Adrenal gland (tissue), 12 donors: Measurements from ENCODE around the gene TMEM243. TPM values are rescaled to one million over a fixed set of nuclear protein-coding genes. Genes with fewer than 3 reads are reported as not detected.

Source experiments
- DNase-seq, 7 donors: peaks; one replicate each; pipeline ENCODE4 v3.0.0-alpha.2; 2019 to 2020
- H3K27ac ChIP-seq, 5 donors: fragments of 200-600 bp; sonication (generic) in 4 of 5; 1 replicate in 3 of 5; 2 replicates in 2 of 5; pipeline versions ENCODE4 v1.5.1 to v1.8.0; 2016 to 2020; ENCODE audit warnings: mild to moderate bottlenecking in 1 of 5
- H3K27me3 ChIP-seq: fragments of 200-600 bp; 2 replicates; pipeline ENCODE4 v1.8.0; 2021
- H3K36me3 ChIP-seq, 2 donors: fragments of 200-600 bp; replicated peaks in 1 of 2; 1 replicate in 1 of 2; 2 replicates in 1 of 2; pipeline versions ENCODE4 v1.5.1 to v1.8.0; 2018 to 2022
- H3K4me1 ChIP-seq, 2 donors: fragments of 200-600 bp; replicated peaks in 1 of 2; 1 replicate in 1 of 2; 2 replicates in 1 of 2; pipeline versions ENCODE4 v1.5.1 to v1.8.0; 2018 to 2021
- H3K4me3 ChIP-seq, 4 donors: fragments of 200-600 bp; sonication (generic) in 3 of 4; one replicate each; pipeline ENCODE4 v1.5.1; 2016 to 2018
- H3K9me3 ChIP-seq, 3 donors: fragments of 200-600 bp; sonication (generic) in 1 of 3; replicated peaks in 1 of 3; 1 replicate in 2 of 3; 2 replicates in 1 of 3; pipeline versions ENCODE4 v1.5.1 to v1.8.0; 2016 to 2021
- CTCF ChIP-seq, 6 experiments: fragments of 450-650 bp in 4 of 6; fragments of 200-600 bp in 2 of 6; sonication (generic) in 1 of 6; IDR thresholded peaks; 1 replicate in 5 of 6; 2 replicates in 1 of 6; pipeline versions ENCODE4 v1.5.1 to v1.8.0; 2016 to 2021; ENCODE audit warnings: antibody characterized with exemption in 6 of 6, mild to moderate bottlenecking in 2 of 6, moderate library complexity in 1 of 6
- POLR2A ChIP-seq, 2 donors: fragments of 450-650 bp; IDR thresholded peaks; one replicate each; pipeline ENCODE4 v1.6.1; 2017; ENCODE audit warnings: antibody characterized with exemption in 2 of 2, mild to moderate bottlenecking in 2 of 2, moderate library complexity in 1 of 2
- WGBS, 4 donors: extraction: QIAGEN DNeasy Blood & Tissue Kit in 2 of 4; methylation state at CpG; one replicate each; pipeline versions ENCODE4 v1.1.5 to v1.1.7; 2013 to 2017; 5-methylcytosine and 5-hydroxymethylcytosine counted together
- intact Hi-C, 2 donors: fragments of 100-400 bp; cut with DNase I; formaldehyde crosslinking; loops; one replicate each; pipeline versions ENCODE4 v1.14.1 to v1.15.0; 2022 to 2023
- polyA plus RNA-seq, 3 donors: library from polyadenylated mRNA; stranded (reverse); fragments of 200-250 nt in 2 of 3; fragments of 350-450 nt in 1 of 3; fragmentation: Illumina TruSeq in 1 of 3; extraction: RNeasy Lipid Tissue Mini Kit (QIAGEN cat#74804) in 1 of 3; gene quantifications; one replicate each; pipeline ENCODE4 v1.2.3, GENCODE V29; 2013 to 2014
- total RNA-seq, 9 donors: library from RNA; depleted of rRNA in 4 of 9; stranded (reverse); fragments of >200 nt in 4 of 9; fragments of 120-200 nt in 1 of 9; fragmentation: NEBNext Ultra II Directional in 1 of 9; extraction: Animal tissue kit (Norgen Biotek cat#: 25700) in 1 of 9; gene quantifications; one replicate each; pipeline versions ENCODE4 v1.1.0 to v1.2.4, GENCODE V29; 2013 to 2023
- donor health status: healthy with polysubstance abuse.
- donor health status: Bipolar disorder and iron deficiency.
- donor health status: DM: yes; HTN: yes; CAD: no.
- donor health status: DM: no; HTN: no; CAD: no.
- donor health status: DM: no; HTN: no; CAD: no.
- donor health status: DM: yes; HTN: yes; CAD: no.

Gene TMEM243
- total and polyA plus RNA-seq, 12 donors = 13.7 to 63.4 (median 20.8) TPM

- H3K27me3 ChIP-seq = no peaks in the 10 kb centered on the region
- H3K9me3 ChIP-seq = peaks cover 0 to 16% (median 0%) of the 10 kb centered on the region in 3 donors
- DNase-seq = no peak
- 89 to 94% (median 90%) methylated on average over 1 of the region's 1 CpG for WGBS, 4 donors
- no peak for TF ChIP-seq CTCF (IDR thresholded peaks at IDR 0.05)
- no peak for TF ChIP-seq POLR2A (IDR thresholded peaks at IDR 0.05)
- peaks cover 0 to 10% of the 10 kb centered on the region in 2 donors for H3K36me3 ChIP-seq
- no peaks in the 10 kb centered on the region for H3K4me1 ChIP-seq
- H3K27ac ChIP-seq = no peak overlapping the region
- H3K4me3 ChIP-seq = no peak overlapping the region
- intact Hi-C loops = no loop called here
Observed at GRCh38 chr7:87202208-87202607, 17.3 kb downstream of the TMEM243 start.

DNA sequence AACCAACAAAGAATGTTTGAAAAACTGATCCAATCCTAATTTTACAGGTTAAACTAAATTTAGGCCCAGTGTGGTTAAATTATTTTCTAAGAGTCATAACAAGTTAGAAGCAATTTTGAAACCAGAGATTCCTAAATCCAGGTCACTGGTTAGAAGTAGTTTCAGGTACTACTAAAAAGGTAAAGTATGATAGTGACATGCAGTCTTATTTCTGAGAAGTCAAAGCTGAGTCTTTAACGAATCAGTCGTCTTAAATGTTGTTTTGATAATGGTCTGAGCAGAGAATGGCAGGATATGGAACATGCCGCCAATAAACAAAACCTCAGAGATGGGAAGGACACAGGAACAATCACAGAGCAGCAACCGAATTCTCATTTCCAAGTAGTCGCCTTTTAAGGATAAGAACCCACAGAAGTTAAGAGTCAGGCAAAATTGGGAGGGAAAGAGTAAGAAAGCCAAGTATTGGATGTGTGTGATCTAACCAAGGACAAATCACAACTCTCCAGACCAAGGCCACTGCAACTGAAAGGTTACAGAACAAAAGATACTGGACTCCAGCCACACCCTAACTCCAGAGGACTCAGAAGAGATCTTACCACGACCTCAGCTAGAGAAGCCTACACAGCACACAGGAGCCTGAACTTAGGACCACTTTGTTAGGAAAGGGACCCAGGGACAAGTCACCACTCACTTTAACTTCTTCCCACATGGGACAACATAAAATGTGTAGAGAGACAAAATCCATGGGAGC, 19.7 kb downstream of the TMEM243 start:
- peak in 2 of 7 donors; percentile 21 to 27 for DNase-seq
- no peaks in the 10 kb centered on the region for H3K4me1 ChIP-seq
- peaks cover 0 to 33% of the 10 kb centered on the region in 2 donors for H3K36me3 ChIP-seq
- no peak overlapping the region for H3K4me3 ChIP-seq
- H3K9me3 ChIP-seq = peaks cover 0 to 6% (median 0%) of the 10 kb centered on the region in 3 donors
- TF ChIP-seq POLR2A (IDR thresholded peaks at IDR 0.05) = no peak
- intact Hi-C loops = no loop called here
- no peaks in the 10 kb centered on the region for H3K27me3 ChIP-seq
- no peak overlapping the region for H3K27ac ChIP-seq
- 74 to 80% (median 76%) methylated on average over 6 of the region's 6 CpGs for WGBS, 4 donors

DNA sequence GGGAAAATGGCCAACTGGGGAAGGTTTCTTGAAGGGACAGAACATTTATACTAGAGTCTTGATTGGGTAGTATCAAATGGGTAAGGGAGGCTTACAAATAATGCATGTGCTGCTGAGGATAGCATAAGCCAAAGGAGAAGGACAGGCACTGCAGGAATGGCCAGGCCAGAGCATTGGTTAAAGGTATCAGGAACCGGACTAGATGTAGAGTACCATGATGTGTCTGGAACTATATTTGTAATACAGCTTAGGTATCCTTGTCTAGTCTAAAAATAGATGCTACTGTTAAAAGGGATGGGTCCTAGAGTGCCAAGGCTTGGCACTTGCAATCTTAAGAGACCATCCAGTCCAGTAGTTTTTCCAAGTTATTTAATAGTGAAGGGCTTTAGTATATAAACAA, 20.3 kb downstream of the TMEM243 start:
- Histone ChIP-seq H3K36me3 (peaks cover 0 to 39% of the 10 kb centered on the region in 2 donors), H3K9me3 (no peaks in the 10 kb centered on the region), H3K4me1 (no peaks in the 10 kb centered on the region), H3K27ac (no peak overlapping the region), H3K4me3 (no peak overlapping the region), H3K27me3 (no peaks in the 10 kb centered on the region)
- 82 to 100% (median 97%) methylated on average over 1 of the region's 1 CpG for WGBS, 4 donors
- no peak for DNase-seq
- TF ChIP-seq CTCF (IDR thresholded peaks at IDR 0.05) (no peak), POLR2A (IDR thresholded peaks at IDR 0.05) (no peak)
- intact Hi-C loops = no loop called here

GRCh38 chr7:87193912-87194311, 25.6 kb downstream of the TMEM243 start:
- WGBS, 4 donors = 97 to 100% (median 100%) methylated on average over 1 of the region's 1 CpG
- peaks cover 0 to 81% of the 10 kb centered on the region in 2 donors for H3K36me3 ChIP-seq

More at GRCh38 chr7:87193912-87194311, 25.6 kb downstream of the TMEM243 start:
- no peaks in the 10 kb centered on the region for H3K4me1 ChIP-seq
- no peaks in the 10 kb centered on the region for H3K9me3 ChIP-seq
- no peak overlapping the region for H3K27ac ChIP-seq
- intact Hi-C loops = no loop called here
- no peak overlapping the region for H3K4me3 ChIP-seq
- H3K27me3 ChIP-seq = no peaks in the 10 kb centered on the region
- no peak for TF ChIP-seq POLR2A (IDR thresholded peaks at IDR 0.05)
- TF ChIP-seq CTCF (IDR thresholded peaks at IDR 0.05) = no peak
- no peak for DNase-seq
